A673 (cell line): ENCODE measurements around the gene KCNQ1. TPM values are rescaled to one million over a fixed set of nuclear protein-coding genes. Genes with fewer than 3 reads are reported as not detected.

Experiments used
- BruUV-seq: library from RNA; stranded (reverse); fragments of 400-500 nt; replicated peaks from 2 replicates; lab custom pipeline; 2021; lab: Mats Ljungman, UMichigan
- CTCF ChIA-PET: fragments of 300-600 bp; sonication (Branson Sonifier 250); formaldehyde crosslinking; loops from one replicate; lab custom pipeline; 2022; ENCODE audit warnings: antibody characterized with exemption; lab: Charles Lee
- POLR2A ChIA-PET: fragments of 300-600 bp; sonication (Branson Sonifier 250); formaldehyde crosslinking; loops from one replicate; lab custom pipeline; 2022; ENCODE audit warnings: antibody characterized with exemption; ENCODE audit not compliant: low non-redundant PET; lab: Charles Lee
- DNase-seq: peaks from one replicate; pipeline ENCODE4 v3.0.0-alpha.2; 2015; ENCODE audit warnings: low spot score
- H3K27ac ChIP-seq: fragments of 200-600 bp; sonication (generic); 2 replicates; pipeline ENCODE4 v1.5.1; 2016; ENCODE audit warnings: mixed run types, low read depth, mild to moderate bottlenecking, mixed read lengths, antibody characterized with exemption, low read length; ENCODE audit not compliant: poor library complexity, severe bottlenecking
- H3K27me3 ChIP-seq: fragments of 200-600 bp; sonication (generic); replicated peaks from 2 replicates; pipeline ENCODE4 v1.6.1; 2017; ENCODE audit warnings: mixed run types, low read depth, mild to moderate bottlenecking, mixed read lengths, antibody characterized with exemption, low read length; ENCODE audit not compliant: insufficient read depth, poor library complexity
- H3K36me3 ChIP-seq: fragments of 200-600 bp; sonication (generic); 2 replicates; pipeline ENCODE4 v1.6.1; 2016; ENCODE audit warnings: mixed run types, mild to moderate bottlenecking, mixed read lengths, antibody characterized with exemption, low read length; ENCODE audit not compliant: insufficient read depth, poor library complexity, severe bottlenecking
- H3K4me1 ChIP-seq: fragments of 200-600 bp; sonication (generic); 2 replicates; pipeline ENCODE4 v1.6.1; 2017; ENCODE audit warnings: mixed run types, mild to moderate bottlenecking, mixed read lengths, antibody characterized with exemption, low read length; ENCODE audit not compliant: insufficient read depth, poor library complexity, severe bottlenecking
- H3K4me3 ChIP-seq: fragments of 200-600 bp; sonication (generic); 2 replicates; pipeline ENCODE4 v1.5.1; 2016; ENCODE audit warnings: low read depth, mixed run types, mild to moderate bottlenecking, mixed read lengths, low read length; ENCODE audit not compliant: poor library complexity, severe bottlenecking
- H3K9me3 ChIP-seq: fragments of 200-600 bp; sonication (generic); 2 replicates; pipeline ENCODE4 v1.6.1; 2016; ENCODE audit warnings: mixed run types, low read depth, mild to moderate bottlenecking, mixed read lengths, antibody characterized with exemption, low read length; ENCODE audit not compliant: poor library complexity, severe bottlenecking
- EZH2 ChIP-seq: fragments of 200-600 bp; sonication (generic); IDR thresholded peaks from 2 replicates; pipeline ENCODE4 v1.6.1; 2017; ENCODE audit warnings: borderline replicate concordance, low read depth, mild to moderate bottlenecking, mixed read lengths, antibody characterized with exemption, low read length; ENCODE audit not compliant: poor library complexity, severe bottlenecking
- intact Hi-C: fragments of 100-400 bp; cut with micrococcal nuclease; formaldehyde crosslinking; loops from one replicate; pipeline ENCODE4 v1.10.0; 2022; ENCODE audit not compliant: unreplicated experiment
- total RNA-seq: library from RNA; stranded (reverse); gene quantifications from 2 replicates; pipeline ENCODE4 v1.2.3, GENCODE V29; 2021
- TF ChIP-seq, protein P1 (sequence below): fragments of 300-800, 200-600 bp; sonication (generic); conservative IDR thresholded peaks from 2 replicates; pipeline ENCODE4 v1.5.1; 2017; ENCODE audit warnings: low read depth, mild to moderate bottlenecking, antibody characterized with exemption, low read length, moderate library complexity, mixed read lengths

The KCNQ1 gene
- total RNA-seq, 1 experiment from 2014 or later: not detected

DNA sequence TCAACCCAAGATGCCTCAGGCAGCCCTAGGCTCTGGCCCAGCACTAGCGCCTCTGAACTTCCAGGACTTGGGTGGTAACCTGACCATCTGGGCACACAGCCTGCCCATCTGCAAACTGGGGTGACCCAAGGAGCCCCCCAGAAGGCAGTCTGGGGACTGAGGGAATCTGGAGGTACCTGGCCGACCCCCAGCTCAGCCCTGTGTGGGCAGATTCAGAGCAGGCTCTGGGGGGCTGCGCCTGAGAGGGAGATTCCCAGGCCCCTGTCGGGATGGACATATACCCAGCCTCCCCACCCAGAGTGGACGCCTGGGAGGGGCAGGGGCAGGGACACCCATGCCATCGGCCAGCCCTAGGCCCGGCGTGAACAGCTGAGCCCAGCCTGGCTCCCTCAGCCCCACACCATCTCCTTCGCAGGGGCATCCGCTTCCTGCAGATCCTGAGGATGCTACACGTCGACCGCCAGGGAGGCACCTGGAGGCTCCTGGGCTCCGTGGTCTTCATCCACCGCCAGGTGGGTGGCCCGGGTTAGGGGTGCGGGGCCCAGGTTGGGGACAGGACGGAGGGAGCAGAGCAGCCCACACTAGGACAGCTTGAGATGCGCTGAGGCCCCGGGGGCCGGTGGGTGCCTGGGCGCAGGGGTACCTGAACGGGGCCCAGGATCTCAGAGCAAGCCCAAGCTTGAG is 126.9 kb downstream of the KCNQ1 start:
- no peaks in the 10 kb centered on the region for H3K27me3 ChIP-seq
- CTCF ChIA-PET: no interaction called here
- no peaks in the 10 kb centered on the region for H3K36me3 ChIP-seq
- TF ChIP-seq, protein P1, sequence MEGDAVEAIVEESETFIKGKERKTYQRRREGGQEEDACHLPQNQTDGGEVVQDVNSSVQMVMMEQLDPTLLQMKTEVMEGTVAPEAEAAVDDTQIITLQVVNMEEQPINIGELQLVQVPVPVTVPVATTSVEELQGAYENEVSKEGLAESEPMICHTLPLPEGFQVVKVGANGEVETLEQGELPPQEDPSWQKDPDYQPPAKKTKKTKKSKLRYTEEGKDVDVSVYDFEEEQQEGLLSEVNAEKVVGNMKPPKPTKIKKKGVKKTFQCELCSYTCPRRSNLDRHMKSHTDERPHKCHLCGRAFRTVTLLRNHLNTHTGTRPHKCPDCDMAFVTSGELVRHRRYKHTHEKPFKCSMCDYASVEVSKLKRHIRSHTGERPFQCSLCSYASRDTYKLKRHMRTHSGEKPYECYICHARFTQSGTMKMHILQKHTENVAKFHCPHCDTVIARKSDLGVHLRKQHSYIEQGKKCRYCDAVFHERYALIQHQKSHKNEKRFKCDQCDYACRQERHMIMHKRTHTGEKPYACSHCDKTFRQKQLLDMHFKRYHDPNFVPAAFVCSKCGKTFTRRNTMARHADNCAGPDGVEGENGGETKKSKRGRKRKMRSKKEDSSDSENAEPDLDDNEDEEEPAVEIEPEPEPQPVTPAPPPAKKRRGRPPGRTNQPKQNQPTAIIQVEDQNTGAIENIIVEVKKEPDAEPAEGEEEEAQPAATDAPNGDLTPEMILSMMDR: no peak
- no peak for TF ChIP-seq EZH2
- intact Hi-C loops: no loop called here
- BruUV-seq: no TSS peak
- H3K4me1 ChIP-seq: no peaks in the 10 kb centered on the region
- no peak for DNase-seq
- no peak overlapping the region for H3K27ac ChIP-seq
- POLR2A ChIA-PET: no interaction called here
- no peaks in the 10 kb centered on the region for H3K9me3 ChIP-seq
- H3K4me3 ChIP-seq: no peak overlapping the region

DNA sequence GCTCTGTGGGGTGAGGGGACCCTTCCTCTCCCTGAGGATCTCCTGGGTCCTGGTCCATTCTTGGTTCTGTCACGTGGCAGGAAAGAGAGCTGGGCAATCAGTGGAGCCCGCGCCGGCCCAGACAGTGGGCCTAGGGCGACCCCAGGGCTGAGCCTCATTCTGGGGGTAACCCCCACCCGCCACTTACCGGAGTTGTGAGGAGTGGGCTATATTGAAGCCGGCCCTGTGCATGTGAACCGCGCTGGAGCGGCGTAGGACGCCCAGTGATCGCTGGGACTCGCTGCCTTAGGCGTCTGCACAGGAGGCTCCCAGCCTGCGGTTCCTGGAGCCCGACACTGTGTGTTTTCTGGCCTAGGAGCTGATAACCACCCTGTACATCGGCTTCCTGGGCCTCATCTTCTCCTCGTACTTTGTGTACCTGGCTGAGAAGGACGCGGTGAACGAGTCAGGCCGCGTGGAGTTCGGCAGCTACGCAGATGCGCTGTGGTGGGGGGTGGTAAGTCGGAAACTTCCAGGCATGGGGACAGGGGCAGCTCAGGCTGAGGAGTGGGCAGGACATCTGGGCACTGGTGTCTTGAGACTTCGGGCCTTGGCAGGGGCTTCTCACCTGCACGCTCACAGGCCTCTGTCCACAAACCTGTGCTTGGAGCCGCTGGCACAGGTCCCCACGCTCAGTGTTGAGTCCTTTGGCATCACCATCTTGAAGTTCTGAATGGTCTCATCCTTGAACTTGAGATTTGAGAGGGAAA is 127.9 kb downstream of the KCNQ1 start:
- Histone ChIP-seq H3K27ac (no peak overlapping the region), H3K36me3 (no peaks in the 10 kb centered on the region), H3K27me3 (no peaks in the 10 kb centered on the region), H3K9me3 (no peaks in the 10 kb centered on the region), H3K4me3 (no peak overlapping the region), H3K4me1 (no peaks in the 10 kb centered on the region)
- DNase-seq: no peak
- CTCF ChIA-PET: no interaction called here
- no peak for TF ChIP-seq EZH2
- TF ChIP-seq, protein P1: no peak
- POLR2A ChIA-PET: no interaction called here
- intact Hi-C loops: no loop called here
- no TSS peak for BruUV-seq

DNA sequence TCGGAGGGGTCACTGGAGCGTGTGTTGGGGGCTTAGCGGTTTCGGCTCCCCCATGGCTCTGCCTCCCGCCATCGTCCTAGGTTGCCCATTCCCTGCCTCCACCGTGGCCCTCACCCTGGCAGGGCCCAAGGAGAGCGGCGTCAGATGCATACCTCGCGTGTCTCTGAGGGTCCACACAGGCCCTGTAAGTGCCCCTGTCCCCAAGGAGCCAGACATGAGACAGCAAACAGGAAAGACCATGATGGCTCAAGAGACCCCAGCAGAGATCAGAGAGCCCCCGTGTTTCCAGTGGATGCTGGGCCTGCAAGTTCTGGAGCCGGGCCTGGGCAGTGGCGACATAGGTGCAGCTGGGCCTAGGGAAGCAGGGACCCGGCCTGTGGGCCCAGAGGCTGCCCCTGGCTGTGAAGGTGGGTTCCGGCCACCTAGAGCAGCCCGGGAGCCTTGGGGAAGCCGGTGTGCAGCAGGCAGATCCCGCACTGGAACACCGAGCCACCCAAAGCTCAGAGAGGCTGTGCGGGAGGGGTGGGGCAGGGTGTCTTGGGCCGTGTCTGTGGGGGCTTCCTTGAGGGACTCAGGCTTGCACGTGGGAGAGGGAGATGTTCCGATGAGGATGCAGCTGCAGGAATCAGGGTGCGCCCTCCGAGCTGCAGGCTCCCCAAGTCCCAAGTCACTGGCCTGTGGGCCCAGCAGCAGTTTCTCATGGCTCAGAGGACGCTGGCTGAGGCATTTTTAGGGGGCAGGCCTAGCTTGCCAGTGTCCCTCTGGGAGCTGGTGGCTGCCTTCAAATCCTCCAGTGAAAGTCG is 128.6 kb downstream of the KCNQ1 start:
- CTCF ChIA-PET: no interaction called here
- Histone ChIP-seq H3K27ac (no peak overlapping the region), H3K9me3 (no peaks in the 10 kb centered on the region), H3K36me3 (no peaks in the 10 kb centered on the region), H3K4me1 (no peaks in the 10 kb centered on the region), H3K4me3 (no peak overlapping the region), H3K27me3 (no peaks in the 10 kb centered on the region)
- POLR2A ChIA-PET: no interaction called here
- no peak for TF ChIP-seq EZH2
- TF ChIP-seq, protein P1: no peak
- DNase-seq: no peak
- intact Hi-C loops: no loop called here
- no TSS peak for BruUV-seq
